Measurements from ENCODE around the gene C1QL2.

DNA sequence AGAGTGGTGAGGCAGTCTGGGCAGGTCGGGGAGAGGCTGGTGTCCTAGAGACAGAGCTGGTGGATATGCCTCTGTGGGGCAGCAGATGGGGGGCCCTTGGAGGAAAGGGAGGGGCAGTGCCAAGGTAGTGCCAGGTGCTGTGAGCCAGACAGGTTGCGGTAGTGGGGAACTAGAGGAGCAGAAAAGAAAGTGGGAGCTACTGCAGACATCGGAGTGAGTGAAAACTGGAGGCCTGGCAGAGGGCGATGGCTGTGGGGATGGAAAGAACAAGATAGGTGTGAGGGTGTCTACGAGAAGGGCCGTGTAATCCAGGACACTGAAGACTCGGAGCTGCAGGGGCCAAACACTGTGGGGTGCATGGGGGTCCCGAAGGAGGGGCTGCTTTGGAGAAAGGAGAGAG lies 21.7 kb downstream of the C1QL2 start:
- TF ChIP-seq, protein P1, sequence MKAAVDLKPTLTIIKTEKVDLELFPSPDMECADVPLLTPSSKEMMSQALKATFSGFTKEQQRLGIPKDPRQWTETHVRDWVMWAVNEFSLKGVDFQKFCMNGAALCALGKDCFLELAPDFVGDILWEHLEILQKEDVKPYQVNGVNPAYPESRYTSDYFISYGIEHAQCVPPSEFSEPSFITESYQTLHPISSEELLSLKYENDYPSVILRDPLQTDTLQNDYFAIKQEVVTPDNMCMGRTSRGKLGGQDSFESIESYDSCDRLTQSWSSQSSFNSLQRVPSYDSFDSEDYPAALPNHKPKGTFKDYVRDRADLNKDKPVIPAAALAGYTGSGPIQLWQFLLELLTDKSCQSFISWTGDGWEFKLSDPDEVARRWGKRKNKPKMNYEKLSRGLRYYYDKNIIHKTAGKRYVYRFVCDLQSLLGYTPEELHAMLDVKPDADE (IDR thresholded peaks at IDR 0.05) = no peak
- no peak for TF ChIP-seq POLR2AphosphoS5 (IDR thresholded peaks at IDR 0.05; ENCODE audit: low read depth)
- TF ChIP-seq, protein P2, sequence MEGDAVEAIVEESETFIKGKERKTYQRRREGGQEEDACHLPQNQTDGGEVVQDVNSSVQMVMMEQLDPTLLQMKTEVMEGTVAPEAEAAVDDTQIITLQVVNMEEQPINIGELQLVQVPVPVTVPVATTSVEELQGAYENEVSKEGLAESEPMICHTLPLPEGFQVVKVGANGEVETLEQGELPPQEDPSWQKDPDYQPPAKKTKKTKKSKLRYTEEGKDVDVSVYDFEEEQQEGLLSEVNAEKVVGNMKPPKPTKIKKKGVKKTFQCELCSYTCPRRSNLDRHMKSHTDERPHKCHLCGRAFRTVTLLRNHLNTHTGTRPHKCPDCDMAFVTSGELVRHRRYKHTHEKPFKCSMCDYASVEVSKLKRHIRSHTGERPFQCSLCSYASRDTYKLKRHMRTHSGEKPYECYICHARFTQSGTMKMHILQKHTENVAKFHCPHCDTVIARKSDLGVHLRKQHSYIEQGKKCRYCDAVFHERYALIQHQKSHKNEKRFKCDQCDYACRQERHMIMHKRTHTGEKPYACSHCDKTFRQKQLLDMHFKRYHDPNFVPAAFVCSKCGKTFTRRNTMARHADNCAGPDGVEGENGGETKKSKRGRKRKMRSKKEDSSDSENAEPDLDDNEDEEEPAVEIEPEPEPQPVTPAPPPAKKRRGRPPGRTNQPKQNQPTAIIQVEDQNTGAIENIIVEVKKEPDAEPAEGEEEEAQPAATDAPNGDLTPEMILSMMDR (conservative IDR thresholded peaks at IDR 0.05; ENCODE audit: low read depth in 2 of 2) = no peak
- TF ChIP-seq EZH2phosphoT487 (IDR thresholded peaks at IDR 0.05; ENCODE audit: unreplicated experiment) = no peak
- TF ChIP-seq, protein P3, sequence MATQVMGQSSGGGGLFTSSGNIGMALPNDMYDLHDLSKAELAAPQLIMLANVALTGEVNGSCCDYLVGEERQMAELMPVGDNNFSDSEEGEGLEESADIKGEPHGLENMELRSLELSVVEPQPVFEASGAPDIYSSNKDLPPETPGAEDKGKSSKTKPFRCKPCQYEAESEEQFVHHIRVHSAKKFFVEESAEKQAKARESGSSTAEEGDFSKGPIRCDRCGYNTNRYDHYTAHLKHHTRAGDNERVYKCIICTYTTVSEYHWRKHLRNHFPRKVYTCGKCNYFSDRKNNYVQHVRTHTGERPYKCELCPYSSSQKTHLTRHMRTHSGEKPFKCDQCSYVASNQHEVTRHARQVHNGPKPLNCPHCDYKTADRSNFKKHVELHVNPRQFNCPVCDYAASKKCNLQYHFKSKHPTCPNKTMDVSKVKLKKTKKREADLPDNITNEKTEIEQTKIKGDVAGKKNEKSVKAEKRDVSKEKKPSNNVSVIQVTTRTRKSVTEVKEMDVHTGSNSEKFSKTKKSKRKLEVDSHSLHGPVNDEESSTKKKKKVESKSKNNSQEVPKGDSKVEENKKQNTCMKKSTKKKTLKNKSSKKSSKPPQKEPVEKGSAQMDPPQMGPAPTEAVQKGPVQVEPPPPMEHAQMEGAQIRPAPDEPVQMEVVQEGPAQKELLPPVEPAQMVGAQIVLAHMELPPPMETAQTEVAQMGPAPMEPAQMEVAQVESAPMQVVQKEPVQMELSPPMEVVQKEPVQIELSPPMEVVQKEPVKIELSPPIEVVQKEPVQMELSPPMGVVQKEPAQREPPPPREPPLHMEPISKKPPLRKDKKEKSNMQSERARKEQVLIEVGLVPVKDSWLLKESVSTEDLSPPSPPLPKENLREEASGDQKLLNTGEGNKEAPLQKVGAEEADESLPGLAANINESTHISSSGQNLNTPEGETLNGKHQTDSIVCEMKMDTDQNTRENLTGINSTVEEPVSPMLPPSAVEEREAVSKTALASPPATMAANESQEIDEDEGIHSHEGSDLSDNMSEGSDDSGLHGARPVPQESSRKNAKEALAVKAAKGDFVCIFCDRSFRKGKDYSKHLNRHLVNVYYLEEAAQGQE (IDR thresholded peaks at IDR 0.05; ENCODE audit: unreplicated experiment) = no peak
- TF ChIP-seq ZNF114 (CRISPR knock-in tag; IDR thresholded peaks at IDR 0.05) = no peak
- TF ChIP-seq EZH2 (IDR thresholded peaks at IDR 0.05; ENCODE audit: low read depth, unreplicated experiment) = no peak
- TF ChIP-seq JUNB (IDR thresholded peaks at IDR 0.05; ENCODE audit: unreplicated experiment) = no peak
- no peak for TF ChIP-seq STAT1 (IDR thresholded peaks at IDR 0.05; ENCODE audit: unreplicated experiment)
- TF ChIP-seq ZNF331 (CRISPR knock-in tag; IDR thresholded peaks at IDR 0.05; ENCODE audit: low read depth) = no peak
- no peak for TF ChIP-seq CREB1 (CRISPR knock-in tag; IDR thresholded peaks at IDR 0.05; ENCODE audit: low read depth)

All from GM23338 (cell line).